Colonic mucosa (tissue), 4 donors: ENCODE data around the gene CORO6. TPM values are rescaled to one million over a fixed set of nuclear protein-coding genes. Genes with fewer than 3 reads are reported as not detected.
A peak's percentile ranks its signal among the peaks of the same experiment; 100 is the strongest.

Experiments
- DNase-seq: peaks from one replicate; pipeline ENCODE4 v3.0.0-alpha.2; 2020
- H3K27ac ChIP-seq: fragments of 200-600 bp; one replicate; pipeline ENCODE4 v1.8.0; 2021
- H3K27me3 ChIP-seq: fragments of 200-600 bp; one replicate; pipeline ENCODE4 v1.8.0; 2021
- H3K36me3 ChIP-seq: fragments of 200-600 bp; one replicate; pipeline ENCODE4 v1.8.0; 2021
- H3K4me1 ChIP-seq: fragments of 200-600 bp; one replicate; pipeline ENCODE4 v1.8.0; 2021; ENCODE audit warnings: mild to moderate bottlenecking
- H3K4me3 ChIP-seq: fragments of 200-600 bp; one replicate; pipeline ENCODE4 v1.8.0; 2021
- H3K9ac ChIP-seq, 2 donors: one replicate each; pipeline ENCODE4 v1.7.0; 2013; ENCODE audit warnings: control low read depth in 2 of 2, low read depth in 2 of 2, low read length in 2 of 2
- H3K9me3 ChIP-seq: fragments of 200-600 bp; one replicate; pipeline ENCODE4 v1.8.0; 2021
- intact Hi-C: fragments of 100-400 bp; cut with DNase I; formaldehyde crosslinking; loops from one replicate; pipeline ENCODE4 v1.14.1; 2022
- total RNA-seq, 2 donors: library from RNA; stranded (reverse); fragmentation: NEBNext Ultra II Directional in 1 of 2; extraction: Animal tissue kit (Norgen Biotek cat#: 25700) in 1 of 2; gene quantifications; one replicate each; pipeline ENCODE4 v1.2.1, GENCODE V29; 2021
- TF ChIP-seq, protein P1 (sequence below): fragments of 200-600 bp; IDR thresholded peaks from one replicate; pipeline ENCODE4 v1.8.0; 2022; ENCODE audit warnings: antibody characterized with exemption, mild to moderate bottlenecking
- donor health status: healthy.
- donor health status: DM: no; HTN: no; CAD: no.
- donor health status: DM: no; HTN: no; CAD: no.

The CORO6 gene
- total RNA-seq, 2 donors from 2014 or later = 0.62 to 2.5 TPM

DNA sequence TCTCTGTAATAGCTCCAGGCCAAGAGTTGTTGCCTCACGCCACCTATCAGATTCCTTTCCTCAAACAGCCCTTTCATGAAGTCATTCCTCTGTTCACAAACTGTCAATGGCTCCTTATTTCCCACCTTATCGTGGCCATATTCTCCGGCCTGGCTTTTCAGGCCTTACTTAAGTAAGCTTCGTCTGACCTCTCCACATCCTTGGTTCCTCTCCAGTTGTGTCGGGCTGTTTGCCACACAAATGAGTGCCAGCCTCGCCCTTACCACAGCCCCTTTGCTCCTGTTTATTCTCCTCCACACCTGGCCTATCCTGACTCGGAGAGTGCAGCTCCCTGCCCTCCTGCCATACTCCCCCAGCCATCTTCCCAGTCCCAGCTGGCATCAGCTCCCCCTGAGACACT, 52.2 kb downstream of the CORO6 start:
- peak; percentile 19 for DNase-seq
- H3K27me3 ChIP-seq = no peaks in the 10 kb centered on the region
- H3K4me3 ChIP-seq = no peak overlapping the region
- H3K9ac ChIP-seq = no peak overlapping the region
- no peaks in the 10 kb centered on the region for H3K9me3 ChIP-seq
- H3K4me1 ChIP-seq = peaks cover 4% of the 10 kb centered on the region
- no peaks in the 10 kb centered on the region for H3K36me3 ChIP-seq
- TF ChIP-seq, protein P1, sequence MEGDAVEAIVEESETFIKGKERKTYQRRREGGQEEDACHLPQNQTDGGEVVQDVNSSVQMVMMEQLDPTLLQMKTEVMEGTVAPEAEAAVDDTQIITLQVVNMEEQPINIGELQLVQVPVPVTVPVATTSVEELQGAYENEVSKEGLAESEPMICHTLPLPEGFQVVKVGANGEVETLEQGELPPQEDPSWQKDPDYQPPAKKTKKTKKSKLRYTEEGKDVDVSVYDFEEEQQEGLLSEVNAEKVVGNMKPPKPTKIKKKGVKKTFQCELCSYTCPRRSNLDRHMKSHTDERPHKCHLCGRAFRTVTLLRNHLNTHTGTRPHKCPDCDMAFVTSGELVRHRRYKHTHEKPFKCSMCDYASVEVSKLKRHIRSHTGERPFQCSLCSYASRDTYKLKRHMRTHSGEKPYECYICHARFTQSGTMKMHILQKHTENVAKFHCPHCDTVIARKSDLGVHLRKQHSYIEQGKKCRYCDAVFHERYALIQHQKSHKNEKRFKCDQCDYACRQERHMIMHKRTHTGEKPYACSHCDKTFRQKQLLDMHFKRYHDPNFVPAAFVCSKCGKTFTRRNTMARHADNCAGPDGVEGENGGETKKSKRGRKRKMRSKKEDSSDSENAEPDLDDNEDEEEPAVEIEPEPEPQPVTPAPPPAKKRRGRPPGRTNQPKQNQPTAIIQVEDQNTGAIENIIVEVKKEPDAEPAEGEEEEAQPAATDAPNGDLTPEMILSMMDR = no peak
- no peak overlapping the region for H3K27ac ChIP-seq
- intact Hi-C loops = no loop called here

DNA sequence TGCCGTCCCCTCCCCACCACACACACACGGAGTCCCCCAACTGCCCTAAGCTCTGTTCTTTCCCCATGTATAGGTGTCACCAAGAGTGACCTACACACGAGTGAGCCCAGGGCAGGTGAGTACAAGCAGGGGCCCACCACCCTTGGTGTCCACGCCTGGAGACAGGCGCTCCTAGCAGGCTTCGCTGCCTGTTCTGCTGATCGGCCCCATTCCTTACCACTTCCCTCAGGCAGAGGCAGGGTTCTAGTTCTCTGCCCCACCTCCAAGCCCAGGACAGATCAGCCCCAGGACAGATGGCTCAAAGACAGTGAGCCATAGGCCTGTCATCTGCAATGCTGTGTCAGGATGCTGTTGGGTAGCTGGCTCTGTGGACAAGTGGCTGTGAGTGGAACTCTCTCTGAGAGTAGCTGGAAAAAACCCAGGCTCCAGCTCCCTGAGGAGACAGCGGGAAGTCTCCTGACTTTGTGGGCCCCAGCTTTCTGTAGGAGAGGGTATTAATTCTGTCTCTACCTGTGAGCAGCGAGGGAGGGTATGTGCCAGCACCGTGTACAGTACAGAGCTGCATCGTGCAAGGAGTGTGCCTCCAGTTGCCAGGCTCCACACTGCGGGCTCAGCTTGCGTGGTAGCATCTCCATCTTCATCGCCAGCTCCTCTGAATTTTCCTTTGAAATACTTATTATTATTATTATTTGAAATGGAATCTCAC, 53.3 kb downstream of the CORO6 start:
- Histone ChIP-seq H3K4me3 (peak overlapping the region; percentile 82), H3K4me1 (peaks cover 11% of the 10 kb centered on the region), H3K36me3 (no peaks in the 10 kb centered on the region), H3K27me3 (no peaks in the 10 kb centered on the region), H3K9ac (peak overlapping the region; percentile 85 to 88), H3K27ac (peak overlapping the region; percentile 86), H3K9me3 (no peaks in the 10 kb centered on the region)
- intact Hi-C loops = no loop called here
- TF ChIP-seq, protein P1 = no peak
- peak; percentile 24 for DNase-seq

DNA sequence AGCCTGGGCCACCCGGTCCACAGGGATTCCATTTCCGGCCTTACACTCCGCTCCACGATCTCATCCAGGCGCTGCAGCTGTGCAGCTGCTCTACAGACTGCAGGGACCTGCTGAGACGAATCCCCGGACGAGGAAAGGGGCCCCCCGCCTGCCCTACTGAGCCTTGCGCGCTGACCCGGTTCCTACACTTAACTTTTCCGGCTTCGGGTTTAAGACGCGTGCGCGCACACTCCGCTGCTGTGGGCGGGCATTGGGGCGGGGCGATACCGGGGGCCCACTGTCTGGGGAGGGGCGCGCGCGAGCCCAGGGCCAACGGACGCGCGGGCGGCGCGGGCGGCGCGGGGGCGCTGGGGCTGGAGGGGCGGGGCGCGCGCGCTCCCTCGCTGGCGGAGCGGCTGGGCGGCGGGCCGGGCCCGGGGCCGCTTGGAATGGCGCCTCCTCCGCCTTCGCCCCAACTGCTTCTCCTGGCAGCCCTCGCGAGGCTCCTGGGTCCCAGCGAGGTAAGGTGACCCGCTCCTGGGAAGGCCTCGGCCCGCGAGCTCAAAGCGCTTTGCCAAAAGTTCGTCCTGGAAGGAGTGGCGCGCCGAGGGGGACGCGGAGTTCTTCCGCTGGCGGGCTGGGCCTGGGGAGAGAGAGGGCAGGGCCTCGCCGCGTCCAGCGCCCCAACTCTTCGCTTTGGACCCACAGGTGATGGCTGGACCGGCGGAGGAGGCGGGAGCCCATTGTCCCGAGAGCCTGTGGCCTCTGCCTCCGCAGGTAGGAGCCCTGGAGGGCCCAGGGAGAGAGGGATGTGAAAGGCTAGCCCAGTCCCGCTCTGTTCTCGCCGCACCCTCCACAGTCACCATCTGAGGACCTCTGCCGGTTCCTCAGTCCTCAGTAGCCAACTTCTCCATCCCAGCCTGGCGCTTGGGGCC, 54.1 kb downstream of the CORO6 start, which contains the start of gene TP53I13:
Gene TP53I13 (plus strand): TSS at position 371 of the 914 bp plus-strand sequence. CDS start 58 bp downstream, at position 429.
- Histone ChIP-seq H3K36me3 (no peaks in the 10 kb centered on the region), H3K9me3 (no peaks in the 10 kb centered on the region), H3K9ac (peak within 1 kb of the TSS; percentile 85 to 88), H3K4me1 (peaks cover 8% of the 10 kb centered on the region), H3K27me3 (no peaks in the 10 kb centered on the region), H3K4me3 (peak within 1 kb of the TSS; percentile 82), H3K27ac (peak within 1 kb of the TSS; percentile 94)
- peak; percentile 95 for DNase-seq
- intact Hi-C loops = no loop called here
- TF ChIP-seq, protein P1 = no peak

DNA sequence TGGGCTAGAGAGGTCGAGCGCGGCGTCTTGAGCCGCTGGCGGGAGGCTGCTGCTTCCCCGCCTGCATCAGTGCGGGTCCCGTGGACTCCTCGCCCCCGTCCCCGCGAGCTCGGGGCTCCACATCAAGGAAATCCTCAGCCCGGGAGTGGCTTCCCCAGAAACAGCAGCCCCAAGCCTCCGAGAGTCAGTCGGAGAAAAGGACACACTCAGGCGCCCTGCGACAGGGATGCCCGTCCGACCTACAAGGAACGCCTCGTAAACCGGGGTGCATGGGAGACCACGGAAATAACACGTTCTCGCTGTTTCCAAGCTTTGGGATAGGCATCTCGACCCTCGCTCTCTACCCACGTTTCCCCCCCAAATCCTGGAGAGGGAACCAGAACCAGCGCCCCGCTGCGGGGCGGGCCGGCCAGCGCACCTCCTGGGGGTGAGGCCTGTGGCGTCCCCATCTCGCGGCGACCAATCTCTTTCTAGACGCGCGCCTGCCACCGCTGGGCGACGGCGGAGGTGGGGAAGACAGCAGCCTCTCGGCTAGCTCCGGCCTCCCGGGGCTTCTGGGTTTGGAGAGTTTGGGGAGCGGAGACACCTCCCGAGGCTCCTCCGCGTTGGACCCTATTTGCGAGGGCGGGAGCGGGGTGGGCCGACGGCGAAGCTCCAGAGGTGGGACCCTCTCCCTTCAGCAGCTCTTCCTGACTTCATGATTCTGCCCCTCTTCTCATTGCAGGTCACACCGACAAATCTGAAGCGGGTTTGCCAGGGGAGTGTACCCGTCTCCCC, 55.0 kb downstream of the CORO6 start:
- H3K27ac ChIP-seq = peak overlapping the region; percentile 94
- no peaks in the 10 kb centered on the region for H3K9me3 ChIP-seq
- H3K4me3 ChIP-seq = peak overlapping the region; percentile 82
- no peaks in the 10 kb centered on the region for H3K36me3 ChIP-seq
- TF ChIP-seq, protein P1 = no peak
- H3K4me1 ChIP-seq = peaks cover 8% of the 10 kb centered on the region
- DNase-seq = peak; percentile 80
- intact Hi-C loops = no loop called here
- H3K9ac ChIP-seq = peak overlapping the region; percentile 84 to 85
- no peaks in the 10 kb centered on the region for H3K27me3 ChIP-seq

DNA sequence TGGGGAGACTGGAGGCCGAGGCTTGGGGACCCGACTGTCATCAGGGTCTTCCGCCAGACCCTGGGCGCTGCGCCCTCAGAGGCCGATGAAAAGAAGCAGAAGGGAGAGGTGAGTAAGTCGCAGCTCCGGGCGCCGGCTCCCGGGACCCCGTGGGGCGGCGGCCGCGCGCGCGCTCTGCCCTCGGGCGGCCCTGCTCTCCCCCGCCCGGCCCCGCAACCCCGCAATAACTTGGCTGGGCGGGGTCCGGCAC, 55.5 kb downstream of the CORO6 start:
- Histone ChIP-seq H3K4me1 (peaks cover 8% of the 10 kb centered on the region), H3K4me3 (peak overlapping the region; percentile 82), H3K27me3 (no peaks in the 10 kb centered on the region), H3K36me3 (no peaks in the 10 kb centered on the region), H3K27ac (peak overlapping the region; percentile 94), H3K9me3 (no peaks in the 10 kb centered on the region), H3K9ac (peak overlapping the region; percentile 74 to 84)
- DNase-seq = no peak
- intact Hi-C loops = no loop called here
- TF ChIP-seq, protein P1 = no peak
